Left colon (tissue), 2 donors: ENCODE measurements around the gene OCA2. TPM values are rescaled to one million over a fixed set of nuclear protein-coding genes. Genes with fewer than 3 reads are reported as not detected.
"Not testable (repeated sequence)": the region's sequence is repeated elsewhere in the genome, so short reads cannot be mapped to it uniquely, and the experiment has no call there.

Source experiments
- ATAC-seq: fragments of 200-7000 bp; cut with Tn5 transposase; one replicate; pipeline ENCODE4 v1.9.1; 2020; ENCODE audit warnings: mild to moderate bottlenecking, moderate library complexity
- DNase-seq, 2 donors: peaks; one replicate each; pipeline ENCODE4 v3.0.0-alpha.2; 2020
- intact Hi-C, 2 donors: fragments of 100-400 bp; cut with DNase I in 1 of 2; cut with micrococcal nuclease in 1 of 2; formaldehyde crosslinking; loops; one replicate each; pipeline versions ENCODE4 v1.11.2 to v1.14.0; 2022; cut with DNase I, micrococcal nuclease
- total RNA-seq, 2 donors: library from RNA; stranded (reverse); fragmentation: NEBNext Ultra II Directional; extraction: Animal tissue kit (Norgen Biotek cat#: 25700); gene quantifications; one replicate each; pipeline ENCODE4 v1.2.1, GENCODE V29; 2021
- donor health status: DM: no; HTN: no; CAD: no.
- donor health status: DM: yes; HTN: yes; CAD: no.

The OCA2 gene
- total RNA-seq, 2 donors from 2014 or later = 0.18 to 0.31 TPM

GRCh38 chr15:27782125-27782524 lies 317.0 kb downstream of the OCA2 start:
- ATAC-seq (no peak), DNase-seq (no peak)
- intact Hi-C loops = no loop called here

GRCh38 chr15:27776501-27776900 lies 322.6 kb downstream of the OCA2 start:
- DNase-seq (no peak), ATAC-seq (no peak)
- intact Hi-C loops = no loop called here

- ATAC-seq = no peak
- intact Hi-C loops = no loop called here
- no peak for DNase-seq
These were observed 324.5 kb downstream of the OCA2 start for GRCh38 chr15:27774638-27775037.

GRCh38 chr15:27774191-27774590 lies 324.9 kb downstream of the OCA2 start:
- no peak for ATAC-seq
- intact Hi-C loops = no loop called here

GRCh38 chr15:27771892-27772291 lies 327.2 kb downstream of the OCA2 start:
- DNase-seq (no peak), ATAC-seq (no peak)
- intact Hi-C loops = no loop called here

More at GRCh38 chr15:27774191-27774590, 324.9 kb downstream of the OCA2 start:
- no peak for DNase-seq

- intact Hi-C loops = no loop called here
- DNase-seq (no peak), ATAC-seq (no peak)
These were observed 328.2 kb downstream of the OCA2 start for GRCh38 chr15:27770769-27771554.

- DNase-seq (no peak), ATAC-seq (no peak)
- intact Hi-C loops = no loop called here
These were observed 329.0 kb downstream of the OCA2 start for GRCh38 chr15:27770086-27770607.

GRCh38 chr15:27769652-27770051 lies 329.5 kb downstream of the OCA2 start:
- no peak for ATAC-seq
- DNase-seq = no peak
- intact Hi-C loops = no loop called here

- DNase-seq (no peak), ATAC-seq (no peak)
- intact Hi-C loops = no loop called here
These were observed 330.2 kb downstream of the OCA2 start for GRCh38 chr15:27768732-27769475.

GRCh38 chr15:27767918-27768640 lies 331.0 kb downstream of the OCA2 start:
- intact Hi-C loops = no loop called here
- no peak for ATAC-seq
- DNase-seq = no peak

- DNase-seq, ATAC-seq, intact Hi-C loops: not testable (repeated sequence)
These were observed 331.7 kb downstream of the OCA2 start for GRCh38 chr15:27767430-27767829.

- no peak for ATAC-seq
- intact Hi-C loops = no loop called here
- DNase-seq = no peak
These were observed 334.8 kb downstream of the OCA2 start for GRCh38 chr15:27764339-27764738.

- DNase-seq = no peak
- intact Hi-C loops = no loop called here
- no peak for ATAC-seq
These were observed 335.6 kb downstream of the OCA2 start for GRCh38 chr15:27763514-27763913.

GRCh38 chr15:27762471-27762870 lies 336.6 kb downstream of the OCA2 start:
- intact Hi-C loops = no loop called here
- ATAC-seq (no peak), DNase-seq (no peak)

GRCh38 chr15:27757052-27757451 lies 342.1 kb downstream of the OCA2 start:
- DNase-seq (no peak), ATAC-seq (no peak)
- intact Hi-C loops = no loop called here

GRCh38 chr15:27752691-27753090 lies 346.4 kb downstream of the OCA2 start:
- no peak for ATAC-seq
- DNase-seq = no peak
- intact Hi-C loops = no loop called here

GRCh38 chr15:27747997-27748396 lies 351.1 kb downstream of the OCA2 start:
- no peak for ATAC-seq
- intact Hi-C loops = no loop called here
- no peak for DNase-seq

GRCh38 chr15:27746401-27746955 lies 352.6 kb downstream of the OCA2 start:
- no peak for DNase-seq
- ATAC-seq = no peak
- intact Hi-C loops = no loop called here

- intact Hi-C loops = no loop called here
- no peak for ATAC-seq
These were observed 354.5 kb downstream of the OCA2 start for GRCh38 chr15:27744641-27745040.

More at GRCh38 chr15:27744641-27745040, 354.5 kb downstream of the OCA2 start:
- DNase-seq = no peak
